ENCODE data around the gene TNK2.
"Not testable (repeated sequence)": the region's sequence is repeated elsewhere in the genome, so short reads cannot be mapped to it uniquely, and the experiment has no call there.

TNK2 gene

GRCh38 chr3:195954052-195954751, 45.9 kb upstream of the TNK2 start:
- peak overlapping the region; percentile 11 for H3K4me2 ChIP-seq (ENCODE audit: insufficient read depth, low read length, poor library complexity, severe bottlenecking)
- not testable (repeated sequence) for H3K27me3 ChIP-seq (ENCODE audit: control insufficient read depth in 3 of 3, insufficient read depth in 3 of 3, low read depth in 1 of 3, low read length in 3 of 3); H2BK5ac ChIP-seq (ENCODE audit: low read length); H3K79me1 ChIP-seq (ENCODE audit: low read depth, low read length); H3K27ac ChIP-seq (replicated peaks; ENCODE audit: low read length); H4K91ac ChIP-seq (ENCODE audit: low read depth, low read length, poor library complexity); H3K18ac ChIP-seq (ENCODE audit: low read length); H2BK120ac ChIP-seq (ENCODE audit: low read depth, low read length); H3K9me3 ChIP-seq (replicated peaks in 1 of 2; ENCODE audit: control insufficient read depth in 2 of 2, insufficient read depth in 1 of 2, low read depth in 1 of 2, low read length in 2 of 2); H3K14ac ChIP-seq (ENCODE audit: low read length); H3K4ac ChIP-seq (ENCODE audit: low read length); H2BK12ac ChIP-seq (ENCODE audit: low read length); H4K8ac ChIP-seq (ENCODE audit: low read depth, low read length); H3K4me1 ChIP-seq (ENCODE audit: control insufficient read depth in 2 of 2, insufficient read depth in 1 of 2, low read depth in 1 of 2, low read length in 2 of 2); H3K9ac ChIP-seq (ENCODE audit: low read depth, low read length, poor library complexity); H3K23ac ChIP-seq (ENCODE audit: low read depth, low read length, poor library complexity); H2AK5ac ChIP-seq (ENCODE audit: low read depth, low read length); H2BK15ac ChIP-seq (ENCODE audit: low read length)
- peak; percentile 21 for DNase-seq (ENCODE audit: low spot score)
- H2AFZ ChIP-seq (ENCODE audit: low read length): peak overlapping the region; percentile 80
- H3K4me3 ChIP-seq (ENCODE audit: low read length in 2 of 2): peak overlapping the region; percentile 50 to 76
- WGBS, 2 donors (ENCODE audit: extremely low coverage in 2 of 2, insufficient read length in 2 of 2, insufficient replicate concordance in 1 of 2): no CpG with 5 or more reads among the region's 84 CpGs
- H3K36me3 ChIP-seq (replicated peaks in 1 of 2; ENCODE audit: control insufficient read depth in 2 of 2, insufficient read depth in 2 of 2, low read length in 2 of 2): peaks cover 0 to 15% of the 10 kb centered on the region in 2 donors

DNA sequence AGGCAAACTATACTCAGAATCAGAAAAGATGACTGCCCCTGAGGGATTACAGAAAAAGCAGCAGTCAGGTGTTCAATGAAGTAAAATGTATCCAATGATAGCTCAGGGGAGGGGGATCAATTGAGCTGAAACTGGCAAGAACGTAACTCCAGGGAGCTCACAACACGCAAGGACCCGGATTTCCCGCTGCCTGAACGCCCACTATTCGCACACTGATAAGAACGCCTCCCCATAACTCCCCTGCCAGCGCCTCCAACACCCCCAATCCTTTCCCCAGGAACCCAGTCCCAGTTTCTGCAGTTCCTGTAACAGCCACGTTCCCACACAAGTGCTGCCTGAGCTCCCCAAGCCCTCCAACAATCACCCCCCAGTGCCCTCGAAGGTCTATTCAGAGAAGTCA, 44.2 kb upstream of the TNK2 start:
- not testable (repeated sequence) for H3K27ac ChIP-seq (replicated peaks; ENCODE audit: low read length); H3K23ac ChIP-seq (ENCODE audit: low read depth, low read length, poor library complexity); H4K8ac ChIP-seq (ENCODE audit: low read depth, low read length); H2BK120ac ChIP-seq (ENCODE audit: low read depth, low read length); H3K4me3 ChIP-seq (ENCODE audit: low read length in 2 of 2); H3K36me3 ChIP-seq (replicated peaks in 1 of 2; ENCODE audit: control insufficient read depth in 2 of 2, insufficient read depth in 2 of 2, low read length in 2 of 2); H2BK12ac ChIP-seq (ENCODE audit: low read length); H4K91ac ChIP-seq (ENCODE audit: low read depth, low read length, poor library complexity); H2AK5ac ChIP-seq (ENCODE audit: low read depth, low read length); H3K14ac ChIP-seq (ENCODE audit: low read length); H3K9ac ChIP-seq (ENCODE audit: low read depth, low read length, poor library complexity); H3K4me2 ChIP-seq (ENCODE audit: insufficient read depth, low read length, poor library complexity, severe bottlenecking); DNase-seq (ENCODE audit: low spot score); H3K27me3 ChIP-seq (ENCODE audit: control insufficient read depth in 3 of 3, insufficient read depth in 3 of 3, low read depth in 1 of 3, low read length in 3 of 3); H2BK15ac ChIP-seq (ENCODE audit: low read length); H3K4ac ChIP-seq (ENCODE audit: low read length); H3K79me1 ChIP-seq (ENCODE audit: low read depth, low read length); H3K18ac ChIP-seq (ENCODE audit: low read length); H3K4me1 ChIP-seq (ENCODE audit: control insufficient read depth in 2 of 2, insufficient read depth in 1 of 2, low read depth in 1 of 2, low read length in 2 of 2); H2AFZ ChIP-seq (ENCODE audit: low read length); H3K9me3 ChIP-seq (replicated peaks in 1 of 2; ENCODE audit: control insufficient read depth in 2 of 2, insufficient read depth in 1 of 2, low read depth in 1 of 2, low read length in 2 of 2); H2BK5ac ChIP-seq (ENCODE audit: low read length)
- no CpG with 5 or more reads among the region's 10 CpGs for WGBS, 2 donors (ENCODE audit: extremely low coverage in 2 of 2, insufficient read length in 2 of 2, insufficient replicate concordance in 1 of 2)

GRCh38 chr3:195951443-195952177, 43.3 kb upstream of the TNK2 start:
- H3K36me3 ChIP-seq (replicated peaks in 1 of 2; ENCODE audit: control insufficient read depth in 2 of 2, insufficient read depth in 2 of 2, low read length in 2 of 2); H3K79me1 ChIP-seq (ENCODE audit: low read depth, low read length); H2BK15ac ChIP-seq (ENCODE audit: low read length); H3K4me1 ChIP-seq (ENCODE audit: control insufficient read depth in 2 of 2, insufficient read depth in 1 of 2, low read depth in 1 of 2, low read length in 2 of 2); H3K4me2 ChIP-seq (ENCODE audit: insufficient read depth, low read length, poor library complexity, severe bottlenecking); H4K91ac ChIP-seq (ENCODE audit: low read depth, low read length, poor library complexity); H2AK5ac ChIP-seq (ENCODE audit: low read depth, low read length); H3K4me3 ChIP-seq (ENCODE audit: low read length in 2 of 2); H2BK12ac ChIP-seq (ENCODE audit: low read length); H3K18ac ChIP-seq (ENCODE audit: low read length); H3K23ac ChIP-seq (ENCODE audit: low read depth, low read length, poor library complexity); H3K9ac ChIP-seq (ENCODE audit: low read depth, low read length, poor library complexity); H3K9me3 ChIP-seq (replicated peaks in 1 of 2; ENCODE audit: control insufficient read depth in 2 of 2, insufficient read depth in 1 of 2, low read depth in 1 of 2, low read length in 2 of 2); H2BK120ac ChIP-seq (ENCODE audit: low read depth, low read length); H2AFZ ChIP-seq (ENCODE audit: low read length); DNase-seq (ENCODE audit: low spot score); H3K4ac ChIP-seq (ENCODE audit: low read length); H3K27me3 ChIP-seq (ENCODE audit: control insufficient read depth in 3 of 3, insufficient read depth in 3 of 3, low read depth in 1 of 3, low read length in 3 of 3); H3K14ac ChIP-seq (ENCODE audit: low read length); H4K8ac ChIP-seq (ENCODE audit: low read depth, low read length); H2BK5ac ChIP-seq (ENCODE audit: low read length); H3K27ac ChIP-seq (replicated peaks; ENCODE audit: low read length): not testable (repeated sequence)
- WGBS, 2 donors (ENCODE audit: extremely low coverage in 2 of 2, insufficient read length in 2 of 2, insufficient replicate concordance in 1 of 2): no CpG with 5 or more reads among the region's 9 CpGs

- not testable (repeated sequence) for H4K8ac ChIP-seq (ENCODE audit: low read depth, low read length); H3K36me3 ChIP-seq (replicated peaks in 1 of 2; ENCODE audit: control insufficient read depth in 2 of 2, insufficient read depth in 2 of 2, low read length in 2 of 2); H2BK12ac ChIP-seq (ENCODE audit: low read length); H4K91ac ChIP-seq (ENCODE audit: low read depth, low read length, poor library complexity); H3K18ac ChIP-seq (ENCODE audit: low read length); H3K4me2 ChIP-seq (ENCODE audit: insufficient read depth, low read length, poor library complexity, severe bottlenecking); H3K9ac ChIP-seq (ENCODE audit: low read depth, low read length, poor library complexity); H2BK5ac ChIP-seq (ENCODE audit: low read length); H3K4me3 ChIP-seq (ENCODE audit: low read length in 2 of 2); H3K23ac ChIP-seq (ENCODE audit: low read depth, low read length, poor library complexity); H3K4me1 ChIP-seq (ENCODE audit: control insufficient read depth in 2 of 2, insufficient read depth in 1 of 2, low read depth in 1 of 2, low read length in 2 of 2); H2AK5ac ChIP-seq (ENCODE audit: low read depth, low read length); H2BK120ac ChIP-seq (ENCODE audit: low read depth, low read length); H2BK15ac ChIP-seq (ENCODE audit: low read length); H3K27ac ChIP-seq (replicated peaks; ENCODE audit: low read length); H3K27me3 ChIP-seq (ENCODE audit: control insufficient read depth in 3 of 3, insufficient read depth in 3 of 3, low read depth in 1 of 3, low read length in 3 of 3); H3K14ac ChIP-seq (ENCODE audit: low read length); H3K4ac ChIP-seq (ENCODE audit: low read length); H3K9me3 ChIP-seq (replicated peaks in 1 of 2; ENCODE audit: control insufficient read depth in 2 of 2, insufficient read depth in 1 of 2, low read depth in 1 of 2, low read length in 2 of 2); H3K79me1 ChIP-seq (ENCODE audit: low read depth, low read length); DNase-seq (ENCODE audit: low spot score); H2AFZ ChIP-seq (ENCODE audit: low read length)
- WGBS, 2 donors (ENCODE audit: extremely low coverage in 2 of 2, insufficient read length in 2 of 2, insufficient replicate concordance in 1 of 2): no CpG with 5 or more reads among the region's 13 CpGs
Observed at GRCh38 chr3:195950731-195951130, 42.4 kb upstream of the TNK2 start.
